ENCODE results near the gene WWC2.
"Not testable (repeated sequence)": the region's sequence is repeated elsewhere in the genome, so short reads cannot be mapped to it uniquely, and the experiment has no call there.

- TF ChIP-seq, protein P1, sequence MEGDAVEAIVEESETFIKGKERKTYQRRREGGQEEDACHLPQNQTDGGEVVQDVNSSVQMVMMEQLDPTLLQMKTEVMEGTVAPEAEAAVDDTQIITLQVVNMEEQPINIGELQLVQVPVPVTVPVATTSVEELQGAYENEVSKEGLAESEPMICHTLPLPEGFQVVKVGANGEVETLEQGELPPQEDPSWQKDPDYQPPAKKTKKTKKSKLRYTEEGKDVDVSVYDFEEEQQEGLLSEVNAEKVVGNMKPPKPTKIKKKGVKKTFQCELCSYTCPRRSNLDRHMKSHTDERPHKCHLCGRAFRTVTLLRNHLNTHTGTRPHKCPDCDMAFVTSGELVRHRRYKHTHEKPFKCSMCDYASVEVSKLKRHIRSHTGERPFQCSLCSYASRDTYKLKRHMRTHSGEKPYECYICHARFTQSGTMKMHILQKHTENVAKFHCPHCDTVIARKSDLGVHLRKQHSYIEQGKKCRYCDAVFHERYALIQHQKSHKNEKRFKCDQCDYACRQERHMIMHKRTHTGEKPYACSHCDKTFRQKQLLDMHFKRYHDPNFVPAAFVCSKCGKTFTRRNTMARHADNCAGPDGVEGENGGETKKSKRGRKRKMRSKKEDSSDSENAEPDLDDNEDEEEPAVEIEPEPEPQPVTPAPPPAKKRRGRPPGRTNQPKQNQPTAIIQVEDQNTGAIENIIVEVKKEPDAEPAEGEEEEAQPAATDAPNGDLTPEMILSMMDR (IDR thresholded peaks at IDR 0.05) = not testable (repeated sequence)
- TF ChIP-seq TCF7L2 (IDR thresholded peaks at IDR 0.05; ENCODE audit: low read depth, low read length); REST (IDR thresholded peaks at IDR 0.05; ENCODE audit: insufficient read depth in 1 of 2, low read depth in 2 of 2, low read length in 1 of 2); SIN3A (IDR thresholded peaks at IDR 0.05; ENCODE audit: borderline replicate concordance, insufficient read depth, low read depth, low read length): not testable (repeated sequence)
Measured at GRCh38 chr4:183324056-183324455, 225.0 kb downstream of the WWC2 start.
